Gastroesophageal sphincter (tissue), 3 donors: ENCODE data around the gene ITGB1BP1.

Source experiments
- CTCF ChIP-seq, 4 experiments: fragments of 200-600 bp in 2 of 4; fragments of 450-650 bp in 2 of 4; sonication (generic) in 1 of 4; IDR thresholded peaks; one replicate each; pipeline ENCODE4 v1.5.1; 2017 to 2019; ENCODE audit warnings: antibody characterized with exemption in 4 of 4, mild to moderate bottlenecking in 2 of 4, moderate library complexity in 2 of 4
- EP300 ChIP-seq: sonication (generic); formaldehyde crosslinking; IDR thresholded peaks from one replicate; pipeline ENCODE4 v1.6.1; 2017; ENCODE audit warnings: antibody characterized with exemption, mild to moderate bottlenecking
- POLR2A ChIP-seq, 2 donors: fragments of 450-650 bp; IDR thresholded peaks; one replicate each; pipeline ENCODE4 v1.6.1; 2017; ENCODE audit warnings: antibody characterized with exemption in 2 of 2, mild to moderate bottlenecking in 2 of 2, moderate library complexity in 1 of 2
- POLR2AphosphoS5 ChIP-seq: sonication (generic); formaldehyde crosslinking; IDR thresholded peaks from one replicate; pipeline ENCODE4 v1.6.1; 2017; ENCODE audit warnings: antibody characterized with exemption

- no peak for TF ChIP-seq CTCF (IDR thresholded peaks at IDR 0.05)
- TF ChIP-seq POLR2AphosphoS5, result no peak
- no peak for TF ChIP-seq EP300
- no peak for TF ChIP-seq POLR2A (IDR thresholded peaks at IDR 0.05)
Measured at GRCh38 chr2:9408641-9409151, 14.6 kb downstream of the ITGB1BP1 start.
